GM12801 (cell line): ENCODE results near the gene OGT.

Source experiments
- CTCF ChIP-seq: IDR thresholded peaks from one replicate; pipeline ENCODE4 v1.5.1; 2011; ENCODE audit warnings: control low read depth; ENCODE audit not compliant: insufficient read length; ENCODE audit errors: extremely low read depth

The OGT gene

GRCh38 chrX:71617742-71618141, 84.8 kb downstream of the OGT start:
- no peak for TF ChIP-seq CTCF

GRCh38 chrX:71618303-71618721, 85.4 kb downstream of the OGT start, which contains the start of gene CXCR3:
CXCR3 (minus strand) TSS chrX:71618511; CDS start chrX:71618449, 62 bp downstream.
- TF ChIP-seq CTCF = no peak

GRCh38 chrX:71618787-71619186, 85.9 kb downstream of the OGT start:
- TF ChIP-seq CTCF = no peak

- TF ChIP-seq CTCF = no peak
These were observed 86.3 kb downstream of the OGT start for GRCh38 chrX:71619193-71619592.

GRCh38 chrX:71619986-71620385, 87.1 kb downstream of the OGT start:
- TF ChIP-seq CTCF = no peak

- no peak for TF ChIP-seq CTCF
These were observed 88.7 kb downstream of the OGT start for GRCh38 chrX:71621603-71622002.

GRCh38 chrX:71622032-71622575, 89.2 kb downstream of the OGT start:
- TF ChIP-seq CTCF = no peak
